Smooth muscle cell (in vitro differentiated cells): ENCODE results near the gene DNAH11. TPM values are rescaled to one million over a fixed set of nuclear protein-coding genes. Genes with fewer than 3 reads are reported as not detected.

Experiments used
- DNase-seq: peaks from one replicate; lab custom pipeline; 2025; ENCODE audit not compliant: unreplicated experiment; lab: John Stamatoyannopoulos, UW
- H2AFZ ChIP-seq: fragments of 200-600 bp; sonication (generic); 2 replicates; pipeline ENCODE4 v1.6.0; 2016; ENCODE audit warnings: antibody characterized with exemption, low read depth, mild to moderate bottlenecking
- H3F3A ChIP-seq: fragments of 200-600 bp; sonication (generic); 2 replicates; pipeline ENCODE4 v1.6.0; 2017; ENCODE audit warnings: antibody characterized with exemption, low read depth
- H3K27ac ChIP-seq: fragments of 200-600 bp; sonication (generic); 2 replicates; pipeline ENCODE4 v1.5.1; 2016; ENCODE audit warnings: low read depth, mild to moderate bottlenecking
- H3K27me3 ChIP-seq: fragments of 200-600 bp; sonication (generic); 2 replicates; pipeline ENCODE4 v1.6.1; 2016; ENCODE audit warnings: low read depth, mild to moderate bottlenecking
- H3K36me3 ChIP-seq: fragments of 200-600 bp; sonication (generic); 2 replicates; pipeline ENCODE4 v1.5.1; 2016; ENCODE audit warnings: low read depth
- H3K4me1 ChIP-seq: fragments of 200-600 bp; sonication (generic); 2 replicates; pipeline ENCODE4 v1.5.1; 2016; ENCODE audit warnings: low read depth
- H3K4me2 ChIP-seq: fragments of 200-600 bp; sonication (generic); 2 replicates; pipeline ENCODE4 v1.6.0; 2016; ENCODE audit warnings: mild to moderate bottlenecking
- H3K4me3 ChIP-seq: fragments of 200-600 bp; sonication (generic); 2 replicates; pipeline ENCODE4 v1.5.1; 2016; ENCODE audit warnings: mild to moderate bottlenecking
- H3K79me2 ChIP-seq: fragments of 200-600 bp; sonication (generic); 2 replicates; pipeline ENCODE4 v1.6.0; 2016; ENCODE audit warnings: low read depth, mild to moderate bottlenecking
- H3K9ac ChIP-seq: fragments of 200-600 bp; sonication (generic); 2 replicates; pipeline ENCODE4 v1.6.0; 2016; ENCODE audit warnings: low read depth
- H3K9me3 ChIP-seq: fragments of 200-600 bp; sonication (generic); replicated peaks from 2 replicates; pipeline ENCODE4 v1.5.1; 2016; ENCODE audit warnings: low read depth
- H4K20me1 ChIP-seq: fragments of 200-600 bp; sonication (generic); 2 replicates; pipeline ENCODE4 v1.6.0; 2016; ENCODE audit warnings: low read depth
- CTCF ChIP-seq: fragments of 200-600 bp; sonication (generic); IDR thresholded peaks from 2 replicates; pipeline ENCODE4 v1.5.1; 2017; ENCODE audit warnings: borderline replicate concordance, mild to moderate bottlenecking, antibody characterized with exemption; ENCODE audit not compliant: insufficient read depth, poor library complexity, severe bottlenecking
- WGBS: methylation state at CpG from one replicate; pipeline ENCODE4 v1.1.7; 2016; ENCODE audit warnings: low lambda C conversion rate; 5-methylcytosine and 5-hydroxymethylcytosine counted together
- polyA plus RNA-seq: library from polyadenylated mRNA; unstranded; fragments of >200 nt; fragmentation: Nextera tagmentation; extraction: Ambion mirVana; gene quantifications from 2 replicates; pipeline ENCODE4 v1.2.1, GENCODE V29; 2016
- total RNA-seq: library from RNA; depleted of rRNA; stranded (reverse); fragments of >200 nt; gene quantifications from 2 replicates; pipeline ENCODE4 v1.2.3, GENCODE V29; 2014

The DNAH11 gene
- total and polyA plus RNA-seq, 2 experiments from 2014 or later, result 0.22 to 0.63 TPM

- no peaks in the 10 kb centered on the region for H3K9me3 ChIP-seq
- H2AFZ ChIP-seq, result no peak overlapping the region
- H3F3A ChIP-seq, result no peaks in the 10 kb centered on the region
- no peak overlapping the region for H3K4me2 ChIP-seq
- no peak overlapping the region for H3K4me3 ChIP-seq
- no peaks in the 10 kb centered on the region for H3K79me2 ChIP-seq
- H3K36me3 ChIP-seq, result no peaks in the 10 kb centered on the region
- no peaks in the 10 kb centered on the region for H3K4me1 ChIP-seq
- no peak for TF ChIP-seq CTCF
- 97% methylated on average over 2 of the region's 2 CpGs for WGBS
- no peak overlapping the region for H3K27ac ChIP-seq
- H4K20me1 ChIP-seq, result no peaks in the 10 kb centered on the region
- DNase-seq, result no peak
- no peaks in the 10 kb centered on the region for H3K27me3 ChIP-seq
- no peak overlapping the region for H3K9ac ChIP-seq
Measured at GRCh38 chr7:21656796-21657195, 114.0 kb downstream of the DNAH11 start.

GRCh38 chr7:21670496-21670895 is 127.7 kb downstream of the DNAH11 start:
- Histone ChIP-seq H3K4me1 (no peaks in the 10 kb centered on the region), H3K4me2 (no peak overlapping the region), H3K36me3 (no peaks in the 10 kb centered on the region), H3K79me2 (no peaks in the 10 kb centered on the region), H2AFZ (no peak overlapping the region), H3K27ac (no peak overlapping the region), H3K27me3 (no peaks in the 10 kb centered on the region), H3F3A (no peaks in the 10 kb centered on the region), H3K9me3 (no peaks in the 10 kb centered on the region), H3K4me3 (no peak overlapping the region), H3K9ac (no peak overlapping the region), H4K20me1 (no peaks in the 10 kb centered on the region)
- no peak for TF ChIP-seq CTCF
- 83% methylated on average over 3 of the region's 3 CpGs for WGBS
- no peak for DNase-seq

DNA sequence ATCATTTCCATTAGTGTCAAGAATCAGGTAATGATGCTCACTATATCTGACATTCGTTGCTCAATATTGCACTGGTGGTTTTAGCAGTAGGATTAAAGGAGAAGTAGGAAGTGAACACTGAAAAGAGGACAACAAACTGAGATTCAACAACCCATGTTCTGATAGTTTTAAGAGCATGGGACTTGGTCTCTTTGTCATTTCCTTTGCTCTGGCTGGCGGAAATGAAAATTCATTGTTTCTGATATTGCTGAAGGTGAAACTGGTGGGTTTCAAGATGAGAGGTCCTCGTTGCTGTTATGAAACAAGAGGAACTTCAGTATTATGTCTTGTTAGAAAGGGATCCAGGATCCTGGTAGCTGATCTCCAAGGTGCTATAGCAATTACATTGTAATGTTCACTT is 129.0 kb downstream of the DNAH11 start:
- Histone ChIP-seq H3F3A (no peaks in the 10 kb centered on the region), H3K79me2 (no peaks in the 10 kb centered on the region), H3K9ac (no peak overlapping the region), H3K4me3 (no peak overlapping the region), H4K20me1 (no peaks in the 10 kb centered on the region), H3K4me1 (no peaks in the 10 kb centered on the region), H2AFZ (no peak overlapping the region), H3K36me3 (no peaks in the 10 kb centered on the region), H3K27ac (no peak overlapping the region), H3K9me3 (no peaks in the 10 kb centered on the region), H3K4me2 (no peak overlapping the region), H3K27me3 (no peaks in the 10 kb centered on the region)
- DNase-seq, result no peak
- 93% methylated on average over 3 of the region's 3 CpGs for WGBS
- no peak for TF ChIP-seq CTCF

GRCh38 chr7:21675255-21675654 is 132.4 kb downstream of the DNAH11 start:
- TF ChIP-seq CTCF, result no peak
- Histone ChIP-seq H3K27me3 (no peaks in the 10 kb centered on the region), H3K4me1 (no peaks in the 10 kb centered on the region), H3F3A (no peaks in the 10 kb centered on the region), H3K79me2 (no peaks in the 10 kb centered on the region), H2AFZ (no peak overlapping the region), H3K4me2 (peak overlapping the region; percentile 54), H3K27ac (peak overlapping the region; percentile 72), H4K20me1 (no peaks in the 10 kb centered on the region), H3K9me3 (no peaks in the 10 kb centered on the region), H3K4me3 (no peak overlapping the region), H3K36me3 (no peaks in the 10 kb centered on the region), H3K9ac (no peak overlapping the region)
- 32% methylated on average over 3 of the region's 3 CpGs for WGBS
- DNase-seq, result no peak
